Hematopoietic multipotent progenitor cell treated with erythropoietin and hydrocortisone succinate and interleukin-3 and kit ligand, for 8 days (in vitro differentiated cells): ENCODE measurements around the gene SND1.
"Not testable (repeated sequence)": the region's sequence is repeated elsewhere in the genome, so short reads cannot be mapped to it uniquely, and the experiment has no call there.

Source experiments
- DNase-seq: peaks from one replicate; pipeline ENCODE4 v3.0.0-alpha.2; 2015

Gene SND1

DNA sequence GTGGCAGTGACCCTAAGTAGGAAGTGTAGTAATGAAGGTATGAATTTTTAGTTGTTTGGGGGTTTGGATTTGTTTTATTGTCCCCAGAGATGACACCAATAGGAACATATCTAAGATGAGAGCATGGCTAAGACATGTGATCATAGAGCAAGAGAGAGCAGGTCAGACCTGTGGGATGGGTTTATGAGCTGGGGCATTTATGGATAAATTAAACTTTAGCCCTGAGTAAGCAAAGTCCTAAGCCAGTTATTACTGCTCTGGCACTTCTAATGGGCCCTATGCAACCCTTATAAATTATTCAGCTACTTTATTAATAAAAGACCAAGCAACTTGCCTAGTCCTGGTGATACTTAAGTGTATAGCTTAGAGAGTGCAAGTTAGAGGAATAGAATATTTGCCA lies 294.1 kb downstream of the SND1 start:
- no peak for DNase-seq

DNA sequence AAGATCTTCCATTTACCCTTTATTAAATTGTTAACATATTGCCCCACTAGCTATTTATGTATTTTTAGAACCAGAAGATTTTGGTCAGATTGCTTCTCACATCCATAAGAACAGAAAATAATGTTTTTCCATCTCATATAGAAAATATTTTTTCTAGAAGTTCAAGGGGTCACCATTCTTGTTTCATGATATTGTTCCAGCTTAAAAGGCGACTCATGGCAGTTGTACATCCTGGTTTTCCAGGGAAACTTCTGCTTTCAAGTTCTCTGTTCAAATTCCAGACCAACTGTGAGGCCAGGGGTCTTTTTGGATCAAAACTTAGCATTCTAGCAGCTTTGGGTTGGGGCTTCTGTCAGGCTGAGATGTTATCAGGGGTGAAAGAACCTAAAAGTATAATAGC lies 294.9 kb downstream of the SND1 start:
- no peak for DNase-seq

GRCh38 chr7:127948312-127948711 lies 296.3 kb downstream of the SND1 start:
- no peak for DNase-seq

DNA sequence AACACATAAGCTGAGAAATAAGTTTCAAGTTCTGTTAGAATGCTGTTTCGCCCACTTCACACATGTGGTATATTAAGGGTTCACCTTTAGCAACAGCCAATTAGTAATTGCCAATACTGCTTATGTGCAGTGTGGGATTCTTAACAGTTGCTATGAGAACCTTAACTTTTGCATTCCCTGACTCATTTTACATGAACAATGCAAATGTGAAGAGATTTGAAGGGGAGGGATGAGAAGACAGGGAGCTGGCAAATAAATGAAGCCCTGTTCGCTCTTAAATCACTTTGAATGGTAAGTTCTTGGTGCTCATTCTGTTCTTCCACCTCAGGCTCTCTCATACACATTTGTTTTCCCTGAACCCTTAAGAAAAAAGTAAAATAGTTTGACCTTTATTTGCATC lies 296.9 kb downstream of the SND1 start:
- no peak for DNase-seq

GRCh38 chr7:127949769-127950222 lies 297.8 kb downstream of the SND1 start:
- DNase-seq = no peak

DNA sequence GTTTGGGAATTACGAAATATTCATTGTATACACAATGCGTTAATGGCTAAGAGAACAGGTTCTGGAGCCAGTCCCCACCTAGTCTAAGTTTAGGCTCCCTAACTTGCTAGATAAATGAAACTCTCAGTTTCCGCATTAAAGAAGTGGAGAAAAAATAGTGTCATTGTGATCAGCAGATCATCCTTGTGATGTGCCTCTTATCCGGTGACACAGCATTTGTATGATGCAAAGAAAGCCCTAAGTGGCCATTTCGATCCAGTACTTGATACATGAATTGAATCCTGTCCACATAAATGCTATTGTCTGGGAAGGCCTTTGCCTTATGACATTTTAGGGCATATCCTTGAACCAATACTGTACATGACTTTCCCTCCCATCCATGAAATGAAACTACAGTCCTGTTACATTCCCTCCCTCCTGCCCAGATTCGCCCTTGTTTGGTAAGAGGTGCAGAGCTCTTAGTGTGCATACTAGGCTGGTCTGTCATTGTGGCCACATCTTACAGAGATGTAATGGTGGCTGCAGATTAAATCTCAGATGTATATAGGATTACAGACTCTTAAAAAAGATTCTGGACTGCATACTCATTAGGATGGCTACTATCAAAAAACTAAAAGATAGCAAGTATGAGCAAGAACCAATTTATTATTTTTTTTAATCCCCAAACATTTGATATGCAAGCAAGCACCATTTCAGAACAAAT lies 298.4 kb downstream of the SND1 start:
- no peak for DNase-seq

DNA sequence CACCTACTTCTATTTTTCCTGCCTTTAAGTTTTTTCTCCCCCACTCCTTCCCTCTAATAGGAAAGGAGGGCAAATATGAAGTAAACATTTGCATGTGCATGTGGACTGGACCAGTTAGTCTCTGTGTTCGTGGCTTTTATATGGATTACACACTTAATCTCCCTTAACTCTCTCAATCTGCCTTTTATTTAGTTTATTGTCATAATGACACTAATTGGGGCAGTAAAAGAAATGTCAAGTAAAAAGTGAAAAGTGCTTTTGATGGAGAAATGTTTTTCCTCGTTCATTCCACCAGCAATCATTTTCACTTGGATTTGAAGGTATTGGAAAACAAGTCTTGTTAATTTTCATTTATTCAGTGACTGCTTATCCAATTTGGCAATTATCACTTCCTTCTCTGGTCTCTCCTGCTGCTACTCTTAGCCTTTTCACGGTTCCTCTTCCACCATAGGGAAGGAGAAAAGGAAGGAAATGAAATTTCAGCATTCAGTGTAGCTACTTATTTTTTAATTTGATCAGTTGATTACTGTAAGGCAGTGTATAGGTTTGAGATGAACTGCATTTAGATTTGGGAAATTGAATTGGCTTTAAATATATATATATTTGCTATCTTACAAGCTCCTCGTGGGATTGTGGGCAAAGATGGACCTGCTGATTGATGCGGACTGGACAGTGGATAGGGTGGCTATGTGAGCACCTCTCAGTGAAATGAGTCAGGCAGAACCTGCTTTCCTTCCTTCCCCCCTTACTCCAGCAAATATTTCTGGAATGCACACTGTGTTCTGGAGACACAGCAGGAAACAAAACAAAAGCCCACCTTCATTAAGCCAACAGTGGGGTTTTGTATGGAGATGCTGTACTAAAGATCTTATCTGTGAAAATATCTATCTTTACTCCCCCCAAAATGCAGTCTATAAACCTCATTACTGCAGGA lies 301.7 kb downstream of the SND1 start:
- DNase-seq = no peak

DNA sequence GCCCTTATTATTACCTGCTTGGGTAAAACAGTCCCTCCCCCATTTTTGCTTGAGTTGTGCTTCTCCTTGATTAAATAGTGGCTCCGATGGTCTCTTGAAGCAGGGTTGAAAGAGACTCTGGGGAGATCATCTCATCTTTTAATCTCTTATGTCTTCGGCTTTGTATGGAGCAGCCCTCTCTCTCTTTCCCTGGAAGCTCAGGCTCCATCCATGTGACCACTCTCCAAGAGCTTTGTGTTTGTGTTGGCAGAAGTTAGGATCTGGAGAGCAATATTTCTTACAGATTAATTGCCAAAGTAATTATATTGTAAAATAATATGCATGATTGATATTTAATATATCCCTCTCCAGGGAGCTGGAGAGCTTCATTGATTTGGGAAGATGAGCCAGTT lies 302.4 kb downstream of the SND1 start:
- no peak for DNase-seq

DNA sequence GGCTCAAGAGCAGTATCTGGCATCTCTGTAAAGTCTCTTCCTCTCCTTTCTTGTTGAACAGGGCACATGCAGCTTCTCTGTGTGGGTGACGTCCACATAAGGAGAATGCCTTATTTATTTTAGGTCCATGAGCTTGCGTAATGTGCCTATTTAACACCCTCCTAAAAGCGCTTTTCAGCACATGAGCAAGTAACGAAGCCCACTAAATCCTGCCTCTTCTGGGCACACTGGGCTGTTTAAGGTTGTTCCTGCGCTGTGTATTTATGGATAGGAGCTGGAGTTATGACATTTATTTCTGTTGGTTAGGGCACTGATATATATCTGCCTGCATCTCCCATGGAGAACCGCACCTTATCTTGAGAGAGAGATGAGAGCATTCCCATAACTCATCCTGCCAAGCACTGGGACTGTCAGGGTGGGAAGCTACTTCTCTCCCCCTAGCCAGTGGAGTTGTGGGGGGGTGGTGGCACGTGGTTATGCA lies 303.1 kb downstream of the SND1 start:
- no peak for DNase-seq

- DNase-seq = no peak
These were observed 305.9 kb downstream of the SND1 start for GRCh38 chr7:127957886-127958285.

DNA sequence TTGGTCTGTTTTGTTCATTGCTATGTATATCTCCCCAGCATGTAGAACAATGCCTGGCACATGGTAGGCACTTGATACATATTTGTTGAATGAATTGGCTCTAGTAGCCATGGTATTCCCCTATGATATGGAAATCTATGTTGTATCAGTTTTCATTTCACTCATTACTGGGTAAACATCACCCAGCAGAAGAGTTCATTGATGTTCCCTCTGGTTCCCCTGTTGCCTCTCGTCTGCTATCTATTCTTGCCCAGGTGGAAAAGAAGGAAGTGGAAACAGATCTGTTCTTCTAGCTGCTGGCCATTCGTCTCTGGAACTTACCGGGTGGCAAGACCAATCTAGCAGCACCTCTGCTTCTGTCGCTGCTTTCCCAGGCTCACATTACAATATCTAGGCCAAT lies 307.8 kb downstream of the SND1 start:
- DNase-seq = no peak

DNA sequence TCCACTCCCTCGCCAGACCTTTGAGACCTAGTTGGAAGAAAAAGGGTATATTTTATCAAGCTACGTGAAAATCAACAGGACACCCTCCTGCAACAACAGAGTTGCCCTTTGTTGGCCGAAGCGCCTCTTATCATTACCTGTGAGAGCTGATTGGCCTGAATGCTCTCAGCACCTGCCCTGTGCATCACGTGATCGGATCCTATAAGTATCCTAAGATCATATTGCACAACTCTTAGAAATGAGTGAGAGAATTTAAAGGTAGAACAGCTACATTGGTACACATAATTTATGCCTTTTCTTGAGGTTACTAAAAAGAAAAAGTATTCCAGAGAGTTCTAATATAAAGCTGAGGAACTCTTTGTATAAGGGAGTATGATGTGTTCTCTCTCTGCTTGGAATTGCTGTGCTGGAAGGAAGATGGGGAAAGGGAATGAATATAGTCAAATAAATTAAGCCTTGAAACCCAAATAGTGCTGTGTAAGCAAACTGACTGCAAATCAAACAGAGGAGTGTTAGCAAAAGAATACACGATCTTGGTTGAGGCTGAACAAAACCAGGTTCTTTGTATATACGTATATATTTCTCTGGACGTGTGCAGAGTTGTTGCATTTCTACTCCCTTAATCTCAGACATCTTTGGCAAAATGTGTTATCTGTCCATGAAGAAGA lies 309.9 kb downstream of the SND1 start:
- no peak for DNase-seq

- no peak for DNase-seq
These were observed 310.8 kb downstream of the SND1 start for GRCh38 chr7:127962589-127963361.

GRCh38 chr7:127963850-127964249 lies 311.9 kb downstream of the SND1 start:
- DNase-seq = not testable (repeated sequence)

DNA sequence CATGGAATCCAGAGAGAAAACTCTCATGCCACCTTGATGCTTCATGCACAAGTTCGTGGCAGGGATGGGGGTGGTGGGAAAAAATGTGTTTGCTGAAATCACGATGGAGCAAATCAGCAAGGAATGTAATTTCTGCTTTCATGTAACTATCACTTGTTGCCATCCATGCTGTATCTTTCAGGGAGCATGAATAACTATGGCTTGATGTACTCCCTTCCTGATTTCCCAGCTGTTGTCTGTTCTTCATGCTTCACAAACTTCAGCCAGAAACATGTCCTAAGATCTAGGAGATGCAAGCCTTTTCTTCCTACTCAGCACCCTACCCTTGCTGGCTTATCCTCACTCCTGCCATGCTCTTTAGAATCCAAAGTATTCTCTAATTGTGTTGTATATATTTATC lies 315.3 kb downstream of the SND1 start:
- no peak for DNase-seq

DNA sequence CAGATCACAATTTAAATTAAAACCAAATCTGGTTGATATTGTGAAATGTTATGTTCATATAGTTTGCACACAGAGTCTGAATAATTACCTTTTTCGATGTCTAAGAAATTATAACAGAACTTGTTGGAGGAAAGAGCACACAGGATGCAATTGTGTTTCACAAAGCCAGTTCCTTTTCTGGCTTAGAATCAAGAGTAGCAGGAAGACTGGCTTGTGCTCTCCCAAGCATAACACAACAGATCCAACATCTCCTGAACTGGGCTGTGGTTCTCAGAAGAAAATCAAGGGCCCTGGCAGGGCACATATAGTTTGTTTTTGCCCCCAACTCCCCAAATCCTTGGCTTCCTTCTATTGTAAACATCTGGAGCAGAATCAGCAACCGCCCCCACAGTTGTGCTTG lies 316.6 kb downstream of the SND1 start:
- DNase-seq = no peak

GRCh38 chr7:127973832-127974231 lies 321.8 kb downstream of the SND1 start:
- DNase-seq = no peak

GRCh38 chr7:127974446-127975035 lies 322.5 kb downstream of the SND1 start:
- no peak for DNase-seq

- no peak for DNase-seq
These were observed 324.2 kb downstream of the SND1 start for GRCh38 chr7:127976056-127976737.

- DNase-seq = no peak
These were observed 324.7 kb downstream of the SND1 start for GRCh38 chr7:127976738-127977120.

GRCh38 chr7:127978421-127978820 lies 326.4 kb downstream of the SND1 start:
- no peak for DNase-seq
